GM12878 (cell line): Measurements from ENCODE around the gene INTS14. TPM values are rescaled to one million over a fixed set of nuclear protein-coding genes. Genes with fewer than 3 reads are reported as not detected.

ENCODE experiments used
- ATAC-seq: fragments of 200-7000 bp; cut with Tn5 transposase; 3 replicates; pipeline ENCODE4 v1.9.1; 2020; ENCODE audit warnings: mild to moderate bottlenecking, moderate library complexity
- BruUV-seq: library from RNA; stranded (reverse); fragments of 400-500 nt; replicated peaks from 2 replicates; lab custom pipeline; 2021; lab: Mats Ljungman, UMichigan
- CTCF ChIA-PET: fragments of 300-600 bp; sonication (Branson Sonifier 250); formaldehyde crosslinking; extraction: SDS; loops from one replicate; lab custom pipeline; 2021; ENCODE audit warnings: inconsistent platforms; lab: Yijun Ruan, JAX
- POLR2A ChIA-PET: fragments of 350-600 bp; formaldehyde crosslinking; extraction: SDS; loops from one replicate; lab custom pipeline; 2021; ENCODE audit warnings: inconsistent platforms; lab: Charles Lee
- RAD21 ChIA-PET: fragments of 300-600 bp; sonication (Branson Sonifier 250); formaldehyde crosslinking; loops from one replicate; lab custom pipeline; 2023; ENCODE audit warnings: antibody characterized with exemption; ENCODE audit not compliant: unreplicated experiment; lab: Charles Lee
- SMC1A ChIA-PET: fragments of 300-600 bp; sonication (Branson Sonifier 250); formaldehyde crosslinking; loops from one replicate; lab custom pipeline; 2023; ENCODE audit not compliant: unreplicated experiment, uncharacterized antibody; lab: Charles Lee
- DNase-seq: peaks from one replicate; pipeline ENCODE4 v3.0.0-alpha.2; 2011; ENCODE audit warnings: low read depth, low spot score
- FAIRE-seq: peaks from 3 replicates; lab custom pipeline; 2011; peaks lifted over from hg19 to GRCh38; lab: Jason Lieb, UNC
- H2AFZ ChIP-seq: 2 replicates; pipeline ENCODE4 v1.6.0; 2011; ENCODE audit warnings: low read depth, low read length, control low read depth; ENCODE audit not compliant: control insufficient read depth
- H3K27ac ChIP-seq: 2 replicates; pipeline ENCODE4 v1.5.1; 2011; ENCODE audit warnings: control low read depth; ENCODE audit not compliant: control insufficient read depth, insufficient read depth
- H3K27me3 ChIP-seq, 2 experiments: replicated peaks in 1 of 2; 2 replicates each; pipeline versions ENCODE4 v1.6.0 to v1.6.1; 2011; ENCODE audit warnings: low read length in 1 of 2; ENCODE audit not compliant: control insufficient read depth in 2 of 2, insufficient read depth in 2 of 2
- H3K36me3 ChIP-seq, 2 experiments: 2 replicates each; pipeline ENCODE4 v1.5.1; 2011; ENCODE audit warnings: low read length in 1 of 2; ENCODE audit not compliant: control insufficient read depth in 2 of 2, insufficient read depth in 2 of 2
- H3K4me1 ChIP-seq: 2 replicates; pipeline ENCODE4 v1.6.1; 2011; ENCODE audit warnings: mild to moderate bottlenecking, low read length, moderate library complexity, mixed read lengths; ENCODE audit not compliant: control insufficient read depth, insufficient read depth
- H3K4me2 ChIP-seq: 2 replicates; pipeline ENCODE4 v1.6.0; 2011; ENCODE audit warnings: control low read depth; ENCODE audit not compliant: control insufficient read depth, insufficient read depth
- H3K4me3 ChIP-seq: fragments of 200-600 bp; sonication (generic); 2 replicates; pipeline ENCODE4 v1.5.1; 2016
- H3K79me2 ChIP-seq: 2 replicates; pipeline ENCODE4 v1.6.0; 2011; ENCODE audit warnings: low read length; ENCODE audit not compliant: control insufficient read depth, insufficient read depth
- H3K9ac ChIP-seq: 2 replicates; pipeline ENCODE4 v1.8.0; 2011; ENCODE audit warnings: low read length, control low read depth, mixed read lengths; ENCODE audit not compliant: control insufficient read depth, insufficient read depth
- H3K9me3 ChIP-seq: replicated peaks from 3 replicates; pipeline ENCODE4 v1.5.1; 2011; ENCODE audit warnings: mild to moderate bottlenecking, low read length; ENCODE audit not compliant: control insufficient read depth, insufficient read depth
- H4K20me1 ChIP-seq: 2 replicates; pipeline ENCODE4 v1.6.0; 2011; ENCODE audit not compliant: control insufficient read depth, insufficient read depth
- BACH1 ChIP-seq: fragments of 450-650 bp; IDR thresholded peaks from 2 replicates; pipeline ENCODE4 v1.6.1; 2017; ENCODE audit warnings: mild to moderate bottlenecking, borderline replicate concordance
- CBX5 ChIP-seq: sonication (generic); IDR thresholded peaks from 2 replicates; pipeline ENCODE4 v1.6.1; 2016; ENCODE audit warnings: low read depth, moderate library complexity, mild to moderate bottlenecking, inconsistent platforms
- EP300 ChIP-seq, 2 experiments: fragments of 150-350 bp in 1 of 2; IDR thresholded peaks; 2 replicates each; pipeline ENCODE4 v1.6.1; 2011 to 2012; ENCODE audit warnings: low read depth in 2 of 2, low read length in 2 of 2, borderline replicate concordance in 1 of 2, improper control_type of control experiment in 1 of 2, inconsistent platforms in 1 of 2; ENCODE audit not compliant: control insufficient read depth in 1 of 2
- EZH2 ChIP-seq: IDR thresholded peaks from 2 replicates; pipeline ENCODE4 v1.6.1; 2012; ENCODE audit warnings: low read depth, mild to moderate bottlenecking, control low read depth, inconsistent platforms, low read length, borderline replicate concordance; ENCODE audit not compliant: control insufficient read depth
- GABPA ChIP-seq: IDR thresholded peaks from 2 replicates; pipeline ENCODE4 v1.6.1; 2014; ENCODE audit warnings: antibody characterized with exemption, low read depth, mild to moderate bottlenecking, inconsistent platforms
- GATAD2B ChIP-seq: fragments of 450-650 bp; conservative IDR thresholded peaks from 2 replicates; pipeline ENCODE4 v1.6.1; 2017; ENCODE audit warnings: low read depth, mild to moderate bottlenecking, moderate library complexity
- HDGF ChIP-seq: fragments of 450-650 bp; IDR thresholded peaks from 2 replicates; pipeline ENCODE4 v1.6.1; 2016; ENCODE audit warnings: antibody characterized with exemption
- IRF5 ChIP-seq: fragments of 450-650 bp; IDR thresholded peaks from 2 replicates; pipeline ENCODE4 v1.6.1; 2017; ENCODE audit warnings: borderline replicate concordance
- MEF2A ChIP-seq: IDR thresholded peaks from 2 replicates; pipeline ENCODE4 v1.6.1; 2011; ENCODE audit warnings: low read depth, mild to moderate bottlenecking, low read length, moderate library complexity; ENCODE audit not compliant: insufficient read depth
- MXI1 ChIP-seq: fragments of 150-350 bp; IDR thresholded peaks from 2 replicates; pipeline ENCODE4 v1.6.1; 2011; ENCODE audit warnings: low read depth, mild to moderate bottlenecking, inconsistent platforms, low read length, improper control_type of control experiment
- POU2F2 ChIP-seq: IDR thresholded peaks from 3 replicates; pipeline ENCODE4 v1.6.1; 2011; ENCODE audit warnings: low read depth, mild to moderate bottlenecking, low read length, borderline replicate concordance
- RFX5 ChIP-seq: IDR thresholded peaks from 2 replicates; pipeline ENCODE4 v1.6.1; 2011; ENCODE audit warnings: low read depth, low read length, improper control_type of control experiment
- YY1 ChIP-seq: IDR thresholded peaks from 2 replicates; pipeline ENCODE4 v1.6.1; 2011; ENCODE audit warnings: low read depth, mild to moderate bottlenecking, low read length
- ZBTB11 ChIP-seq: fragments of 450-650 bp; formaldehyde crosslinking; IDR thresholded peaks from 2 replicates; pipeline ENCODE4 v1.5.0; 2022; ENCODE audit warnings: mild to moderate bottlenecking, missing genetic modification characterization
- ZSCAN29 ChIP-seq: fragments of 450-650 bp; IDR thresholded peaks from 2 replicates; pipeline ENCODE4 v1.6.1; 2017; ENCODE audit warnings: mild to moderate bottlenecking, moderate library complexity
- WGBS: methylation state at CpG from one replicate; pipeline ENCODE4 v1.1.6; 2016; ENCODE audit warnings: low lambda C conversion rate; ENCODE audit not compliant: insufficient replicate concordance, insufficient coverage; ENCODE audit errors: missing lambda C conversion rate; 5-methylcytosine and 5-hydroxymethylcytosine counted together
- in situ Hi-C: fragments of 300-500 bp; cut with MboI; formaldehyde crosslinking; loops from 9 replicates; pipeline ENCODE4 v1.14.3; 2018; ENCODE audit warnings: mixed read lengths
- intact Hi-C: fragments of 100-400 bp; cut with micrococcal nuclease; formaldehyde crosslinking; loops from one replicate; pipeline ENCODE4 v1.14.2; 2022; ENCODE audit not compliant: unreplicated experiment
- polyA plus RNA-seq, 11 experiments: library from polyadenylated mRNA; depleted of rRNA in 4 of 11; unstranded in 6 of 11; stranded (reverse) in 5 of 11; fragments of >200 nt; fragmentation: Nextera tagmentation in 4 of 11; fragmentation: Illumina TruSeq in 1 of 11; extraction: Ambion mirVana in 4 of 11; extraction: Trizol in 1 of 11; gene quantifications; 1 replicate in 1 of 11; 2 replicates in 10 of 11; pipeline versions ENCODE4 v1.2.1 to v1.2.3, GENCODE V29; 2011 to 2016; ENCODE audit warnings: inconsistent platforms in 2 of 11, missing spikeins in 2 of 11, low read depth in 1 of 11
- total RNA-seq, 4 experiments: library from RNA; depleted of rRNA in 3 of 4; stranded (reverse); fragments of >200 nt in 3 of 4; fragmentation: Illumina TruSeq in 1 of 4; extraction: Trizol in 1 of 4; gene quantifications; 2 replicates each; pipeline versions ENCODE4 v1.2.1 to v1.2.3, GENCODE V29; 2013 to 2021

The INTS14 gene
- total and polyA plus RNA-seq, 10 of the 15 experiments (the other 5 are each of a cell fraction or from before 2014, with no cell fraction given) = 36.8 to 76.9 (median 47.7) TPM

GRCh38 chr15:65576664-65577063, 34.3 kb downstream of the INTS14 start:
- intact Hi-C loops (no loop called here), in situ Hi-C loops (no loop called here)
- ChIA-PET CTCF (interaction anchor here (1.1 kb wide), 1 partner anchor 8 kb away, joined by 3 read pairs; no protein-coding TSS in a partner anchor), POLR2A (no interaction called here)
- Histone ChIP-seq H3K79me2 (no peaks in the 10 kb centered on the region), H3K27ac (no peak overlapping the region), H3K4me2 (no peak overlapping the region), H3K9me3 (no peaks in the 10 kb centered on the region), H4K20me1 (no peaks in the 10 kb centered on the region), H3K27me3 (no peaks in the 10 kb centered on the region)
- DNase-seq = no peak
- no peak for TF ChIP-seq POU2F2
- no peak for TF ChIP-seq ZBTB11 (CRISPR knock-in tag)
- no peak for TF ChIP-seq HDGF
- no peak for TF ChIP-seq GATAD2B
- no peak for TF ChIP-seq MEF2A
- no peak for TF ChIP-seq BACH1
- TF ChIP-seq CBX5 = no peak
- TF ChIP-seq RFX5 = no peak
- TF ChIP-seq YY1 = no peak
- no peak for TF ChIP-seq IRF5
- TF ChIP-seq EP300 (IDR thresholded peaks at IDR 0.05; ENCODE audit: borderline replicate concordance in 1 of 2, control insufficient read depth in 1 of 2, low read depth in 2 of 2, low read length in 2 of 2) = no peak
- no peak for TF ChIP-seq EZH2
- no peak for TF ChIP-seq ZSCAN29
- no peak for TF ChIP-seq GABPA
- TF ChIP-seq MXI1 = no peak
- TF ChIP-seq, all 136 proteins: peak for 0
- Histone ChIP-seq H3K4me3 (no peak overlapping the region), H3K36me3 (peaks cover 10 to 40% of the 10 kb centered on the region in 2 experiments), H2AFZ (no peak overlapping the region), H3K4me1 (peaks cover 5% of the 10 kb centered on the region), H3K9ac (no peak overlapping the region)
- RAD21 ChIA-PET = no interaction called here
- no peak for FAIRE-seq
- ATAC-seq = no peak
- no TSS peak for BruUV-seq
- SMC1A ChIA-PET = no interaction called here
- WGBS = 96% methylated on average over 1 of the region's 1 CpG
